SU-DHL-6 (cell line): ENCODE results near the gene HAPSTR1.

ENCODE experiments used
- H2AFZ ChIP-seq: fragments of 200-600 bp; sonication (generic); 2 replicates; pipeline ENCODE4 v1.6.1; 2014; ENCODE audit warnings: low read depth, mild to moderate bottlenecking, moderate library complexity, mixed read lengths, antibody characterized with exemption, low read length; ENCODE audit not compliant: severe bottlenecking
- H3F3A ChIP-seq: fragments of 200-600 bp; shearing (Covaris generic); 2 replicates; pipeline ENCODE4 v1.6.0; 2016; ENCODE audit warnings: antibody characterized with exemption, mild to moderate bottlenecking; ENCODE audit not compliant: insufficient read depth
- H3K27ac ChIP-seq: fragments of 200-600 bp; sonication (generic); 2 replicates; pipeline ENCODE4 v1.5.1; 2016; ENCODE audit warnings: low read depth, mild to moderate bottlenecking, low read length, moderate library complexity, mixed read lengths
- H3K27me3 ChIP-seq: fragments of 200-600 bp; sonication (generic), shearing (Covaris generic); 2 replicates; pipeline ENCODE4 v1.6.0; 2014; ENCODE audit warnings: mild to moderate bottlenecking, low read length
- H3K36me3 ChIP-seq: fragments of 200-600 bp; sonication (generic); 2 replicates; pipeline ENCODE4 v1.6.1; 2014; ENCODE audit warnings: mild to moderate bottlenecking, low read length, mixed read lengths
- H3K4me2 ChIP-seq: fragments of 300-600, 200-600 bp; shearing (Covaris generic), sonication (generic); 2 replicates; pipeline ENCODE4 v1.6.0; 2014; ENCODE audit warnings: low read length, low read depth, mild to moderate bottlenecking; ENCODE audit not compliant: poor library complexity, severe bottlenecking
- H3K4me3 ChIP-seq: fragments of 200-600 bp; sonication (generic); 2 replicates; pipeline ENCODE4 v1.5.1; 2014; ENCODE audit warnings: antibody characterized with exemption, low read length, mild to moderate bottlenecking, mixed read lengths; ENCODE audit not compliant: insufficient read depth, poor library complexity, severe bottlenecking
- H3K79me2 ChIP-seq: fragments of 200-600 bp; sonication (generic); 2 replicates; pipeline ENCODE4 v1.6.1; 2014; ENCODE audit warnings: mild to moderate bottlenecking, low read length, moderate library complexity; ENCODE audit not compliant: insufficient read depth
- H3K9ac ChIP-seq: fragments of 200-600 bp; sonication (generic); 2 replicates; pipeline ENCODE4 v1.7.0; 2014; ENCODE audit warnings: mild to moderate bottlenecking, low read length
- H3K9me2 ChIP-seq: fragments of 200-600 bp; sonication (generic); replicated peaks from 2 replicates; pipeline ENCODE4 v1.6.1; 2014; ENCODE audit warnings: low read length; ENCODE audit not compliant: insufficient read depth
- H3K9me3 ChIP-seq: fragments of 200-600 bp; sonication (generic); 2 replicates; pipeline ENCODE4 v1.6.1; 2014; ENCODE audit warnings: low read length, mixed read lengths; ENCODE audit not compliant: insufficient read depth
- H4K20me1 ChIP-seq: fragments of 200-600 bp; sonication (generic); 2 replicates; pipeline ENCODE4 v1.6.1; 2014; ENCODE audit warnings: low read depth, mild to moderate bottlenecking, antibody characterized with exemption, low read length, moderate library complexity, mixed read lengths
- EZH2phosphoT487 ChIP-seq: fragments of 200-600 bp; sonication (generic), shearing (Covaris generic); conservative IDR thresholded peaks from 2 replicates; pipeline ENCODE4 v1.6.1; 2018; ENCODE audit warnings: mild to moderate bottlenecking, antibody characterized with exemption, low read length, moderate library complexity, mixed read lengths
- TF ChIP-seq, protein P1 (sequence below): fragments of 200-600 bp; sonication (generic); IDR thresholded peaks from one replicate; pipeline ENCODE4 v1.5.1; 2017; ENCODE audit warnings: antibody characterized with exemption, mild to moderate bottlenecking, low read length, moderate library complexity; ENCODE audit not compliant: insufficient read depth, poor library complexity, severe bottlenecking

HAPSTR1 gene

DNA sequence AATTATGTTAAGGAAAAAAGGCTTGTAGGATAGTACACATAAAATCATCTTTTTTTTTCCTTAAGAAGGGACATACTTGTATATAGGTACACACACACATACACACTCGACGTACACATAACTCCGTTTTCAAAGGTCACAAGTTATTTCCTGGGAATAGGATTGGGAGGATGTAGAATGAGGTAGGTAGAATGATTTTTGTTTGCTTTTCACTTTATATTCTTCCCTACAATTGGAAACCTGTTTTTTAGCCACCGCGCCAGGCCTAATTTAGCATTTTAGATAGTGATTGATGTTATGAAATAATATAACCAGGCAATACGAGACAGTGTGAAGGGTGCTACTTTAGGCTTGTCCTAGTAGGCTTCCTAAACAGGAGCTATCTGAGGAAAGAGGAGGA lies 1.8 kb upstream of the HAPSTR1 start:
- no peak overlapping the region for H2AFZ ChIP-seq
- no peaks in the 10 kb centered on the region for H3K9me3 ChIP-seq
- H3K79me2 ChIP-seq = peaks cover 29% of the 10 kb centered on the region
- H3K36me3 ChIP-seq = peaks cover 5% of the 10 kb centered on the region; the same call in 1 of the 2 replicates
- H3K27ac ChIP-seq = no peak overlapping the region
- no peaks in the 10 kb centered on the region for H3K27me3 ChIP-seq
- no peak overlapping the region for H3K4me2 ChIP-seq
- no peak overlapping the region for H3K4me3 ChIP-seq
- H3K9ac ChIP-seq = no peak overlapping the region
- H4K20me1 ChIP-seq = peaks cover 13% of the 10 kb centered on the region
- H3K9me2 ChIP-seq = no peaks in the 10 kb centered on the region
- TF ChIP-seq, protein P1, sequence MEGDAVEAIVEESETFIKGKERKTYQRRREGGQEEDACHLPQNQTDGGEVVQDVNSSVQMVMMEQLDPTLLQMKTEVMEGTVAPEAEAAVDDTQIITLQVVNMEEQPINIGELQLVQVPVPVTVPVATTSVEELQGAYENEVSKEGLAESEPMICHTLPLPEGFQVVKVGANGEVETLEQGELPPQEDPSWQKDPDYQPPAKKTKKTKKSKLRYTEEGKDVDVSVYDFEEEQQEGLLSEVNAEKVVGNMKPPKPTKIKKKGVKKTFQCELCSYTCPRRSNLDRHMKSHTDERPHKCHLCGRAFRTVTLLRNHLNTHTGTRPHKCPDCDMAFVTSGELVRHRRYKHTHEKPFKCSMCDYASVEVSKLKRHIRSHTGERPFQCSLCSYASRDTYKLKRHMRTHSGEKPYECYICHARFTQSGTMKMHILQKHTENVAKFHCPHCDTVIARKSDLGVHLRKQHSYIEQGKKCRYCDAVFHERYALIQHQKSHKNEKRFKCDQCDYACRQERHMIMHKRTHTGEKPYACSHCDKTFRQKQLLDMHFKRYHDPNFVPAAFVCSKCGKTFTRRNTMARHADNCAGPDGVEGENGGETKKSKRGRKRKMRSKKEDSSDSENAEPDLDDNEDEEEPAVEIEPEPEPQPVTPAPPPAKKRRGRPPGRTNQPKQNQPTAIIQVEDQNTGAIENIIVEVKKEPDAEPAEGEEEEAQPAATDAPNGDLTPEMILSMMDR = no peak
- TF ChIP-seq EZH2phosphoT487 = no peak
- no peaks in the 10 kb centered on the region; the same call in none of the 2 replicates for H3F3A ChIP-seq

DNA sequence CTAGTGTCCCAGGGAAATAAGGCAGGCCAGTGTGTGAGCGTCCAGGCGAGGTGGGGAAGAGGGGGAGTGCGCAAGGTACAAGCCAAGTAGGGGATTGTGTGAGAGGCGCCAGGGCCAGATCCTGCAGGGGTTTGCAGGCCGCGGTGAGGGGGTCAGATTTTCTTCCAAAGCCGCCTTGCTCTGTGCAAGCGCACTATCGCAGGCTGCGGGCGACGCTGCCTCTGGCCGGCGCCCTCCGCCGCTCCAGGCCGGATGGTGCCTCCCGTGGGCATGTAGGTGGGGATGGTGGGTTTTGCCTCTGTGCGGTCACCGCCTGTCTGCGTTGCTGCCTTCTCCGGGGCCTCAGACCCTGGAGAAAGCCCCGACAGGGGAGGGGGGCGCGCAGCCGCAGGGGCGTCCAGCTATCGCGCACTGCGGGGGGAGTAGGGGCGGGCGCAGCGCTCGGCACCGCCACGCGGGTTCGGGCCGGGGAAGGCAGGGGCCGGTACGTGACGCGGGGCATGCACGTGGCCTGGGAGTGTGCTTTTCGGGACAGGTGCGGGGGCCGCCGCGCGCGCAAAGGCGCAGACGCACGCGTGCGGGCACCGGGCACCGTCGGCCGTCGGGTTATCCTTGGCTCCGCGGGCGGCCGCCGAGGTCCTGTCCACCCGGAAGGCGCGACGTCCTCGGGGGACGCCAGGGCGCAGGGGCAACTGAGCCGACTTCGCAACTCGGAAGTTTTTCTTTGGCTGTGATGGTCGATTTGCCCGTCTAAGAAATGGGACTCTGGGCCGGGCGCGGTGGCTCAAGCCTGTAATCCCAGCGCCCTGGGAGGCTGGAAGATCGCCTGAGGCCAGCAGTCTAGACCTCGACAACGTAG lies 1.1 kb upstream of the HAPSTR1 start:
- Histone ChIP-seq H3F3A (no peaks in the 10 kb centered on the region; the same call in none of the 2 replicates), H3K9me3 (no peaks in the 10 kb centered on the region)

DNA sequence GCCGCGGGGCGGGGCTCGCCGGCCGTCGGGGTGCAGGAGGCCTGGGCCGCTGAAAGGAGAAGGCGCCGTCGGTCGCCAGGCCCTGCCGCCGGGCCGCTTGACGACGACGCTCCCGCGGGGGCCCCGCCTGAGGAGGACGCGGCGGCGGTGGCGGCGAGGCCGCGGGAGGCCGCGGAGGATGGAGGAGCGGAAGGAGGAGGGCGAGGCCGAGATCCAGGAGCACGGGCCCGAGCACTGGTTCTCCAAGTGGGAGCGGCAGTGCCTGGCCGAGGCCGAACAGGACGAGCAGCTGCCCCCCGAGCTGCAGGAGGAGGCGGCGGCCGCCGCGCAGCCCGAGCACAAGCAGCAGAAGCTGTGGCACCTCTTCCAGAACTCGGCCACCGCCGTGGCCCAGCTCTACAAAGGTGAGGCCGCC lies 430 bp downstream of the HAPSTR1 start:
- no peaks in the 10 kb centered on the region for H3K9me2 ChIP-seq
- H3K27ac ChIP-seq = peak overlapping the region; percentile 66
- peaks cover 23% of the 10 kb centered on the region; the same call in 1 of the 2 replicates for H3K36me3 ChIP-seq
- peak overlapping the region; percentile 88 for H3K4me2 ChIP-seq
- H2AFZ ChIP-seq = peak overlapping the region; percentile 66
- no peaks in the 10 kb centered on the region for H3K9me3 ChIP-seq
- H3K9ac ChIP-seq = peak overlapping the region; percentile 95
- peak overlapping the region; percentile 77 for H3K4me3 ChIP-seq
- H3K79me2 ChIP-seq = peaks cover 52% of the 10 kb centered on the region
- H4K20me1 ChIP-seq = peaks cover 33% of the 10 kb centered on the region
- no peaks in the 10 kb centered on the region; the same call in none of the 2 replicates for H3F3A ChIP-seq
- TF ChIP-seq, protein P1 = no peak
- TF ChIP-seq EZH2phosphoT487 = no peak
- no peaks in the 10 kb centered on the region for H3K27me3 ChIP-seq

More for the DNA sequence above, 1.1 kb upstream of the HAPSTR1 start:
- Histone ChIP-seq H2AFZ (peak overlapping the region; percentile 82), H3K79me2 (peaks cover 36% of the 10 kb centered on the region), H4K20me1 (peaks cover 19% of the 10 kb centered on the region), H3K9me2 (no peaks in the 10 kb centered on the region), H3K36me3 (peaks cover 11% of the 10 kb centered on the region; the same call in 1 of the 2 replicates), H3K9ac (peak overlapping the region; percentile 71), H3K4me3 (peak overlapping the region; percentile 71), H3K27ac (peak overlapping the region; percentile 44; the same call in 1 of the 2 replicates), H3K4me2 (peak overlapping the region; percentile 74), H3K27me3 (no peaks in the 10 kb centered on the region)
- TF ChIP-seq, protein P1 = no peak
- TF ChIP-seq EZH2phosphoT487 = no peak
